Renal pelvis (tissue), 4 donors: ENCODE measurements around the gene RAB33B. TPM values are rescaled to one million over a fixed set of nuclear protein-coding genes. Genes with fewer than 3 reads are reported as not detected.
"Not testable (repeated sequence)": the region's sequence is repeated elsewhere in the genome, so short reads cannot be mapped to it uniquely, and the experiment has no call there.

Experiments used
- DNase-seq: peaks from one replicate; pipeline ENCODE4 v3.0.0-alpha.2; 2013
- polyA plus RNA-seq, 3 donors: library from polyadenylated mRNA; unstranded; fragments of 120-200 nt; gene quantifications; one replicate each; pipeline ENCODE4 v1.2.1, GENCODE V29; 2013; ENCODE audit not compliant: insufficient read length in 3 of 3

The RAB33B gene
- polyA plus RNA-seq, 3 donors, result 8.8 to 11.3 (median 11.0) TPM

GRCh38 chr4:139457318-139457717, 3.4 kb downstream of the RAB33B start:
- DNase-seq, result no peak

GRCh38 chr4:139458543-139458942, 4.6 kb downstream of the RAB33B start:
- no peak for DNase-seq

- DNase-seq, result no peak
These were observed 5.1 kb downstream of the RAB33B start for GRCh38 chr4:139458999-139459398.

- no peak for DNase-seq
These were observed 6.6 kb downstream of the RAB33B start for GRCh38 chr4:139460565-139460964.

- DNase-seq, result no peak
These were observed 7.2 kb downstream of the RAB33B start for GRCh38 chr4:139461022-139461628.

GRCh38 chr4:139464512-139464911, 10.6 kb downstream of the RAB33B start:
- DNase-seq, result not testable (repeated sequence)

GRCh38 chr4:139465922-139466321, 12.0 kb downstream of the RAB33B start:
- DNase-seq, result no peak

DNA sequence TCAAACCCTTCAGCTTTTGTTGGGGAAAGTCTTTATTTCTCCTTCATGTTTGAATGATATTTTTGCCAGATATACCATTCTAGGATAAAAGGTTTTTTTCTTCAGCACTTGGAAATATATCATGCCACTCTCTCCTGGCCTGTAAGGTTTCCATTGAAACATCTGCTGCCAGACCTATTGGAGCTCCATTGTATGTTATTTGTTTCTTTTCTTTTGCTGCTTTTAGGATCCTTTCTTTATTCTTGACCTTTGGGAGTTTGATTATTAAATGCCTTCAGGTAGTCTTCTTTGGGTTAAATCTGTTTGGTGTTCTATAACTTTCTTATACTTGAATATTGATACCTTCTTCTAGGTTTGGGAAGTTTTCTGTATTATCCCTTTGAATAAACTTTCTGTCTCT, 14.8 kb downstream of the RAB33B start:
- not testable (repeated sequence) for DNase-seq

DNA sequence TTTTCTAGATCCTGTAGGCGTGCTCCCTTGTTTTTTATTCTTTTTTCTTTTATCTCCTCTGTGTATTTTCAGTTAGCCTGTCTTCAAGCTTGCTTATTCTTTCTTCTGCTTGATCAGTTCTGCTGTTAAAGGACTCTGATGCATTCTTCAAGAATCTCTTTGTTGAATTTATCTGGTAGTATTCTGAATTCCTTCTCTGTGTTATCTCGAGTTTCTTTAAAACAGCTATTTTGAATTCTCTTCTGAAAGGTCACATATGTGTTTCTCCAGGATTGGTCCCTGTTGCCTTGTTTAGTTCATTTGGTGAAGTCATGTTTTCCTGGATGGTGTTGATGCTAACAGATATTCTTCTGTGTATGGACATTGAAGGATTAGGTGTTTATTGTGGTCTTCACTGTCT, 15.3 kb downstream of the RAB33B start:
- no peak for DNase-seq

DNA sequence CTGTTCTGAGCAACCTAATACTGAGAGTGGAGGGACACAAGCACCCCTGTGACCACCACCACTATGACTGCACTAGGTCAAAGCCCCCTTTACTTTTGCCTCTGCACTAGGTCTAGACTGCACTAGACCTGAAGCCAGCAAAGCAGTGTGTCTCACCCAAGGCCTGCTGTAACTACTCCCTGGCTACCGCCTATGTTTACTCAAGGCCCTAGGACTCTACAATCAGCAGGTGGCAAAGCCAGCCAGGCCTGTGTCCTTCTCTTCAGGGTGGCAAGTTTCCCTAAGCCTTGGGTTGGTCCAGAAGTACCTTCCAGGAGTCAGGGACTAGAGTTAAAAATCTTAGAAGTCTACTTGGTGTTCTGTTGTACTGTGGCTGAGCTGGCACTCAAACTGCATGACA, 15.9 kb downstream of the RAB33B start:
- DNase-seq, result no peak

DNA sequence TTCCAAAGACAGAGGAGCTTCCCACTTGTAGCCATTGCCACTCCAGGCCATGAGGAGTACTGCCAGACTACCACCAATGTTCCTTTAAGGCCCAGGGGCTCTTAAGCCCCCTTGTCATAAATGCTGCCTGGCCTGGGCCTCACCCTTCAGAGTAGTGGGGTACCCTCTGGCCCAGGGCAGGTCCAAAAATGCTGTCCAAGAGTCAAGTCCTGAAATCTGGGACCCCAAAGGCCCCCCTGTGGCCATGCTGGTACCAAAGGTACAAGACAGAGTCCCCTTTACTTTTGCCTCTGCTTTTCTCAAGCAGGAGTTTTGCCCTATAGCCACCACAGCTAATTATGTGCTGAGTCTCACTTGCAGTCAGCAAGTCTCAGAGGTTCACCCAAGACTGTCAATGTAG, 16.4 kb downstream of the RAB33B start:
- no peak for DNase-seq

DNA sequence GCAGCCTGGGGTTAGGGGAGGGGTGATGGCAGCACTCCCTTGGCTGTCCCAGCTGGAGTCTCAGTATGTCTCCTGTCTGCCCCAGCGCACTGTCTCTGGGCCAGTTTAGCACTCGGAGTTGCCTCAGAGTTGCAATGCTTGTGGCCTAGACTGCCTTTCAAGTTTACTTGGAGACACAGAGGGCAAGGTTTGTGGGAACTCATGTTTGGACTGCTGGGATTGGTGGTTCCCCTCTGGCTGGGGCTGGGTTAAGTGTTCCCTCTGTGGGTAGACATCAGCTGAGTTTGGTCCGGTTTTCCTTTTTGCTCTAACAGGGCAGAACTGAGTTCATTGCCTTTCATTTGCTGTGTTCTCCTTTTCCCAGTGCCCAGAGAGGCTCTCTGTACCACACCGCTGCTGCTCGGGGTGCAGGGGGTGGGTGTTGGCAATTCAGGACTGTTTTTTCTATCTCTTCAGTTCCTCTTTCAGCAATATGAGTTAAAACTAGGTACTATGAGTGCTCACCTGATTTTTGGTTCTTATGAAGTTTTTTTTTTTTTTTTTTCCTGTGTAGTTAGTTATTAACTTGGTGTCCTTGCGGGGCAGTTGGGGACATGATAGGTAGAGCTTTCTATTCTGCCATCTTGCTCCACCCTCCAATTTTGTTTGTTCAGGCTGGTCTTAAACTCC, 17.2 kb downstream of the RAB33B start:
- no peak for DNase-seq

GRCh38 chr4:139472852-139473251, 18.9 kb downstream of the RAB33B start:
- no peak for DNase-seq

- no peak for DNase-seq
These were observed 22.4 kb downstream of the RAB33B start for GRCh38 chr4:139476363-139476762.

DNA sequence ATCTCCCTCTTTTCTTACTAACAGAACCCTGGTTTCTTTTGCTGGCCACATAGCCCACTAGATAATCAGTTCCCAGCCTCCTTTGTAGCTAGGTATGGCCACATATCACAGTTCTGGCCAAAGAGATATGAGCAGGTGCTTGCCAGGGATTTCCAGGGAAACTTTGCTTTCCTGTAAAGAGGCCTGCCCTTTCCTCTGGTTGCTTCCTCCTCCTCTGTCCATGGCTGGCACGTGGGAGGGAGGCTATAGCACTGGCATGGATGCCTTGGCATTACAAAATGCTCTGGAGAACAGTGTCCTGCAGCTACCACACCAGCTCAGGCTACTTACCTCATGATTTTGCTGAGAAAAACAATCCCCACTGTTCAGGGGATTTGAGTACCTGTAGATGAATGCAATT, 27.5 kb downstream of the RAB33B start:
- no peak for DNase-seq

DNA sequence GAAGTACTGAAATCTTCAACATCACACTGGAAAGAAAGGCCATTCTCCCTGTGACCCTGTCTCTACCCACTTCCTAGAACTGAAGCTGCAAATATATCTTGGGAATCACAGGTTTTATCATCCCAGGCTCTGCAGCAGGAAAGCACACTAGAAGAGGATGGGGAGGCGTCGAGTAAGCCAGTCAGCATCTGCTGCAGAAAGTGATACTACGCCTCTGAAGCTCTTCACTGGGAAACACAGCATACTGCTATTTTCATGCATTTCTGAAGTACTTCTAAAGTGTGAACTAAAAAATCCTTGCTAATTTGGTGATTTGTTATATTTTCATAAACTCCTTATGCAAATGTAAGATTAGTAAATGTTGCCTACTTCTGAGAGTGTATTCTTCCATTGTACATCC, 29.1 kb downstream of the RAB33B start:
- no peak for DNase-seq

DNA sequence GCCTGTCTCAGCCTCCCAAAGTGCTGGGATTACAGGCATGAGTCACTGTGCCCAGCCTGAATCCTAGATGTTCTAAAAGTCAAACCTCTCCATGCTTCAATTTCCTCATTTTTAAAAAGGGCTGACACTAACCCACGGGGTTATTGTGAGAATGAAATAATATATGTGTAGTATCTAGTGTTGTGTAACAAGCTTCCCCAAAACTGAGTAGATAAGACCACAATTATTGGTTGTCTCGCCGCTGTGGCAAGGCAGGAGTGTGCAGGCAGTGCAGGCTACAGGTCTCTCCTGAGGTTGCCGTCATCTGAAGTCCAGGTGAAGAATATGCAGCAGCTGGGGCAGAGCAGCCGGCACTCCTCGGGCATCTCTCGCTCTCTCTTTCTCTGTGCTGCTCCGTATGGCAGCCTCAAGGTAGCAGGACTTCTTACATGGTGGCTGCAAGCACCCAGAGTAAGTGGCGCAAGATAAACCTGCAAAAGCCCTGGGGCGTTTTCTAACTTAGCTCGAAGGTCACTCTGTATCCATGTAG, 30.9 kb downstream of the RAB33B start:
- no peak for DNase-seq

DNA sequence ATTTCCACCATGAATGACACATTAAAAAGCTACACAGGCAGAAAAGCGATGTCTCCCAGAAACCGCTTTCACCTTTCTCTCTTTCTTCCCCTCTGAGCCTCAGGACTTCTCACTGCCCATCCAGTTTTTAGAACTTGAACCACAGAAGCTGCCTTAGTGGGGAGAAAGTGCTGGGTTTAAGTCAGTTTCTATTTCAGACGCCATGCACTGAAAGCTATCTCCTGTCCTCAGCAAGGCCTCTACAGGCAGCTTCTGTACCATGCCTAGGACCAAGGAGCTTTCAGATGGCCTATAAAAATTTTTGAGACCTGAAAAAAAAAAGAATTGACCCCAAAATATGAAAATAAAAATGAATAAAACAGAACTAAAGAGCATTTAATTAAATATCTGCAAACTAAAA, 34.5 kb downstream of the RAB33B start:
- DNase-seq, result no peak

DNA sequence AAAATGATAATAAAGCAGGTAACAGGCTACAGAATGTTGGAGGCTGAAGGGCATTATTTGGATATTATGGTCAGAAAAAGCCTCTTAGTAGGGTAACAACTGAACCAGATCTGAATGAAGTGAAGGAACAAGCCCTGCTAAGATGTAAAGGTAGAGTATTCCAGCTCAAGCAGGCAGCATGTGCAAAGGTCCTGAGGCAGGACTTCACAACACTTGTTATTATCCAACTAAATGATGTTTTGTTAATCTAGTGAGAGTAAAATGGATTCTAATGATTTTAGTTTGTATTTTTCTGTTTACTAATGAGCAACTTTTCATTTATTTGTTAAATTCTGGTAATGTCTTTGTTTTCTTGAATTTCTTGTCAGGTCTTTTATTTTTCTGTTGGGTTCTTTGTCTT, 35.7 kb downstream of the RAB33B start:
- no peak for DNase-seq

DNA sequence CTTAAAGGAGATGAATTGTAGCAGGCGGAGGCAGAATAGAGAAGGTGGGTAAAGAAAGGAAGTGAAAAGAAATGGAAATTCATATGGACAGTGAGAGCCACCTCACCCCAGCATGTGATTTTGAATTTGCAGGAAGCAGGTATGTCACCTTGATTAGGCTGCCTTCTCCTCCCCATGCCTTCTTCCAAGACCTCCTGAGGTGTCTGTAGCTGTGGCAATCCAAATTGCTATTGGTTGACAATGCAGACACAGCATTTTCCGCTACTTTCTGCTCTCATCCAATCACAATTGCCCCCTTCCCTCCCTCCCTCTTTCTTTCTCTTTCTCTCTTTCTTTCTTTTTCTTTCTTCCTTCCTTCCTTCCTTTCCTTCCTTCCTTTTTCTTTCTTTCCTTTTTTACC, 38.5 kb downstream of the RAB33B start:
- DNase-seq, result no peak

- no peak for DNase-seq
These were observed 39.3 kb downstream of the RAB33B start for GRCh38 chr4:139493176-139493575.

DNA sequence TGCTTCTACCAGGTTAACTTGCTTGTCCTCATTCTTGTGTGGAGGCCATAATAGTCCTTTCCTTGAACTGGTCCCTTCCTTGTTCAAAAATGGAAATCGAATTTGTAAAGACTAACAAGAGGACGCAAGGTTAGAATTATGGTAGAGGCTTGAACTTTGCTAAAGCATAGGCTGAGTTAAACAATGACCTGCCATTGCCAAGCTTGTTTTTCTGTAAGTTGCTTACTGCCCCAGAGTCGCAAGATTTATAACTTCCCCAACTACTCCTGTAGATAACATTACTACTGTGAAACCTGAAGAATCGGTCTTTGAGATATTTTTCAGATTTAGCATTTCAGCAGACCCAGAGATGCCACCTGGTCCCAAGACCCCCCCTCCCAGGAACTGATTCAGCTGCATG, 45.3 kb downstream of the RAB33B start:
- no peak for DNase-seq

DNA sequence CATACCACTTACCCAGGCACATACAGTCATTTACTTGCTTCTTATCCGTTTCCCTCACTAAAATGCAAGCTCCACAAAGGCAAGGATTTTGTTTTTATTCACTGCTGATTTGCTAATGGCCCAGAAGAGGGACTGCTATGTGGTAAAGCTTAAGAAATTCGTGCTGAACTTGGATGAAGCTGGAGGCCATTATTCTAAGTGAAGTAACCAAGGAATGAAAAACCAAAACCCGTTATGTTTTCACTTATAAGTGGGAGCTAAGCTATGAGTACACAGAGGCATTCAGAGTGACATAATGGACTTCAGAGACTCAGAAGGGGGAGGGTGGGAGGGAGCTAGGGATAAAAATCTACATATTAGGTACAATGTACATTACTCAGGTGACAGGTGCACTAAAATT, 47.2 kb downstream of the RAB33B start:
- no peak for DNase-seq

DNA sequence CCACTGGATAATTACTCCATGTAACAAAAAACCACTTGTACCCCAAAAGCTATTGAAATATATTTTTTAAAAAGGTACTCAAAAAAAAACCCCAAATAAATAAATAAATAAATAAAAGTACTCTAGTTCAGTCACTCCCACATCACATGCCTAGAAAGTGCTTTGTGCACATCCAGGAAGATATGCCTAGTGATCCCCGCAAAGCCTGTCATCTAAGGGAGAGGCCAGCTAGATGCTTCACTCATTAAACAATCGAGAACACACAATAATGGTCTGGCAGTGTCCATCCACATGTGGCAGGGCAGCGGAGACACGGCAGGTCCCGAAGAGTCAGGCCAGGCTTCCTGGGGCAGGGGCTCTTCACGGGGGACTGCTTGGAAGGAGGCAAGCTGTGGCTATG, 47.6 kb downstream of the RAB33B start:
- DNase-seq, result no peak
